GM06990 (cell line): ENCODE data around the gene INTS1.

Experiments
- DNase-seq: peaks from one replicate; pipeline ENCODE4 v3.0.0-alpha.2; 2011; ENCODE audit not compliant: insufficient read length; ENCODE audit errors: extremely low read depth
- H3K27me3 ChIP-seq: replicated peaks from 2 replicates; pipeline ENCODE4 v1.6.0; 2011; ENCODE audit warnings: low read length; ENCODE audit not compliant: control insufficient read depth, insufficient read depth
- H3K36me3 ChIP-seq: 2 replicates; pipeline ENCODE4 v1.5.1; 2011; ENCODE audit warnings: low read length; ENCODE audit not compliant: control insufficient read depth, insufficient read depth
- H3K4me3 ChIP-seq: replicated peaks from 2 replicates; pipeline ENCODE4 v1.5.1; 2011; ENCODE audit warnings: low read depth, mild to moderate bottlenecking, control low read depth, low read length
- TF ChIP-seq, protein P1 (sequence below): IDR thresholded peaks from 2 replicates; pipeline ENCODE4 v1.5.1; 2011; ENCODE audit warnings: low read length, control low read depth, mild to moderate bottlenecking, inconsistent platforms; ENCODE audit not compliant: insufficient read depth, poor library complexity, severe bottlenecking

The INTS1 gene

DNA sequence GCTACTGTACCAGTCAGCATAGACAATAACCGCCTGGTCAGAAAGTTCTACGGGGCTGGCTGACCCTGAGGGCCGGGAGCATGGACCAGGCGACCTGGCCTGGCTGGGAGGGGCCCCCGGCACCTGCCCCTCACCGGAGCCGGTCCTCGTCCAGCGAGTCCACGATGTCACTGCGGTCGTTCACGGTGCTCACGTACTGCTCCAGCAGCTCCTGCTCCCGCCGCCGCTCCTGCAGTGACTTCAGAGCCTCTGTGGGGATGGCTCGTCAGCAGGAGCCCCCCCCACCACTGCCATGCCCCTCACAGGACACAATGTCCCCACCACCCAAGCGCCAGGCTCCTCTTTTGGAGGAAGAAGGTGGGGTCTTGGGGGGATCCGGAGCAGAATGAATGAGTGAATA is 67.6 kb downstream of the INTS1 start:
- no peaks in the 10 kb centered on the region for H3K36me3 ChIP-seq
- no peak for DNase-seq
- no peak overlapping the region for H3K4me3 ChIP-seq
- TF ChIP-seq, protein P1, sequence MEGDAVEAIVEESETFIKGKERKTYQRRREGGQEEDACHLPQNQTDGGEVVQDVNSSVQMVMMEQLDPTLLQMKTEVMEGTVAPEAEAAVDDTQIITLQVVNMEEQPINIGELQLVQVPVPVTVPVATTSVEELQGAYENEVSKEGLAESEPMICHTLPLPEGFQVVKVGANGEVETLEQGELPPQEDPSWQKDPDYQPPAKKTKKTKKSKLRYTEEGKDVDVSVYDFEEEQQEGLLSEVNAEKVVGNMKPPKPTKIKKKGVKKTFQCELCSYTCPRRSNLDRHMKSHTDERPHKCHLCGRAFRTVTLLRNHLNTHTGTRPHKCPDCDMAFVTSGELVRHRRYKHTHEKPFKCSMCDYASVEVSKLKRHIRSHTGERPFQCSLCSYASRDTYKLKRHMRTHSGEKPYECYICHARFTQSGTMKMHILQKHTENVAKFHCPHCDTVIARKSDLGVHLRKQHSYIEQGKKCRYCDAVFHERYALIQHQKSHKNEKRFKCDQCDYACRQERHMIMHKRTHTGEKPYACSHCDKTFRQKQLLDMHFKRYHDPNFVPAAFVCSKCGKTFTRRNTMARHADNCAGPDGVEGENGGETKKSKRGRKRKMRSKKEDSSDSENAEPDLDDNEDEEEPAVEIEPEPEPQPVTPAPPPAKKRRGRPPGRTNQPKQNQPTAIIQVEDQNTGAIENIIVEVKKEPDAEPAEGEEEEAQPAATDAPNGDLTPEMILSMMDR, result no peak
- no peaks in the 10 kb centered on the region; the same call in 1 of the 2 replicates for H3K27me3 ChIP-seq

DNA sequence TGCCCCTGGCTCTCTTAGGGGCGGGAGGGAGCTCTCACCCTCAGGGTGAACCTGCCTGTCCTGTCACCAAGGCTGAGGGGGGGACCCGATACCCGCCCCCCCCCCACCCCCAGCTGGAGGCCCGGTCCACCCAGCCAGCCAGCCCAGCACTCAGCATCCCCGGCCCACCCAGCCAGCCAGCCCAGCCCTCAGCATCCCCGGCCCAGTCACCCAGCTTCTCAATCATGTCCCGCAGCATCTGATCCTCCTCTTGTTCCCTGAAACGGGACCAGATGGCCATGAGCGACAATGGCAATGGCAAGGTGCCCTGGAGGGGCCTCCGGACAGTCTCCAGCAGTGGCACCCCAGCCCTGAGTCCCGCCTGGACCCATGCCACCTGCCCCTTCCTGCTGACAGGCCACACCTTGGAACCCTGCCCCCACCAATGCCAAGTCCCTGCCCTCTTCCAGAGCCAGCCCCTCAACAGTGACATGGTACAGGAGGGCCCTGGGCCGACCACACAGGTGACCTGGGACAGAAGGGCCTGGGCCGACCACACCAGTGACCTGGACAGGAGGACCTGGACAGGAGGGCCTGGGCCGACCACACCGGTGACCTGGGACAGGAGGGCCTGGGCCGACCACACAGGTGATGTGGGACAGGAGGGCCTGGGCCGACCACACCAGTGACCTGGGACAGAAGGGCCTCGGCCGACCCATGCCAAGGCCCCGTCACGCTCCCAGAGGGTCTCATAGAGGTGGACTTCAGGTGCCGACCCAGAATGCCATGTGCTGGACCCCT is 69.1 kb downstream of the INTS1 start:
- no peaks in the 10 kb centered on the region; the same call in 1 of the 2 replicates for H3K27me3 ChIP-seq
- H3K4me3 ChIP-seq, result no peak overlapping the region
- TF ChIP-seq, protein P1, result no peak
- no peaks in the 10 kb centered on the region for H3K36me3 ChIP-seq
- DNase-seq, result no peak

DNA sequence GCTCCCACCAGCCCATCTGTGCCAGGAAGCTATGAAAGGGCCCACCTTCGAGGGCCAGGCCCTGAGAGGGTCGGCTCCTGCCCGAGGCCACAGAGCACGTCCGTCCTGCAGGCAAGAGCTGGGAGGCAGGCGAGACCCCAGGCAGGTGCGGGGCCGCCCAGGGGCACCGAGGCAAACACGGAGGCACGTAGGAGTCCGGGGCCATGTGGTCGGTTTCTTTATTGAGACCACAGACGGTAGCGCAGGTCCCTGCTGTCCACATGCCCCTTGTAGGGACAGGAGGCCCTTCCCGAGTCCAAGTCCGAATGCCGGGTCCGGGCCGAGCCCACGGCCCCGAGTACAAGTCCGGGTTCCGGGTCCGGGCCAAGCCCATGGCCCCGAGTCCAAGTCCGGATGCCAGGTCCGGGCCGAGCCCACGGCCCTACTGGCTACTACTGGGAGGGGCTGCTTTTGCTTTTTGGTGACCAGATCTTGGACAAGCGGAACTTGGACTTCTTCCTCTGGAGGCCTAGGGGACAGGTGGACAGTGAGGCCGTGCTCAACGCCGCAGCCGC is 69.9 kb downstream of the INTS1 start:
- Histone ChIP-seq H3K36me3 (no peaks in the 10 kb centered on the region), H3K27me3 (no peaks in the 10 kb centered on the region; the same call in 1 of the 2 replicates), H3K4me3 (no peak overlapping the region)
- DNase-seq, result no peak
- TF ChIP-seq, protein P1, result no peak

DNA sequence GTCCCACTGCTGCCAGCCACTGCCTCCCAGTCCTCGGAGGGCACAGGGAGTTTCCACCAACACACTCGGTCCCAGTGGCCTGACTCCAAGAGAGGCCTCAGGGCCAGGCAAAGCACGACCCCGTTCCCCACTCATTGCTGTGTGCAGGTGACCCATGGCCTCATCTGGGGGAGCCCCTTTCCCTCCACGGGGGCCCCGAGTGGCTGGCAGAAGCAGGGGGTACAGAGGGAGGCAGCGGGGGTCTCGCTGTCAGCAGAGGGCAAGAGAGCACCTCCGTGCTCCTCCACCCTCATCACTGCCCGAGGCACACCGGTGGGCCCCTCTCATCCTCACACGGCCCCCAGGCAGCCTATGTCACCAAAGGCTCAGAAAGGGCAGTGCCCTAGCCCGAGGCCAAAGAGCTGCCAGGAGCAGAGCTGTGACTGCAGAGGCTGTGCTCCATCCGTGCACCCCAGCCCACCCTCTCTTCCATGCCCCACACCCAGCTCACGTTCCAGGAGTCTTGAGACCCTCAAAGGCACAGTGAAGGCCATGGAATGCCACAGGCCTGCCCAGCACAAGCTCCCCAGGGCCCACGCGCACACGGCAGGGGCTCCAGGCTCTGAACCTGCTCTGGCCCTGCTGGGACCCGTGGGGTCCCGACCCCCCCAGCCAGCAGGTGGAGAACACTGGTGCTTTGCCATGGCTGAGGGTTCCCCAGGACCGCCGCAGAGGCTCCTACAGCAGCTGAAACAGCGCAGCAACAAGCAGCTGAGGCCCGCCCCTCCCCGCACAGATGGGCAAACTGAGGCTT is 70.9 kb downstream of the INTS1 start:
- H3K4me3 ChIP-seq, result no peak overlapping the region
- H3K27me3 ChIP-seq, result no peaks in the 10 kb centered on the region; the same call in 1 of the 2 replicates
- no peaks in the 10 kb centered on the region for H3K36me3 ChIP-seq
- TF ChIP-seq, protein P1, result no peak
- no peak for DNase-seq

DNA sequence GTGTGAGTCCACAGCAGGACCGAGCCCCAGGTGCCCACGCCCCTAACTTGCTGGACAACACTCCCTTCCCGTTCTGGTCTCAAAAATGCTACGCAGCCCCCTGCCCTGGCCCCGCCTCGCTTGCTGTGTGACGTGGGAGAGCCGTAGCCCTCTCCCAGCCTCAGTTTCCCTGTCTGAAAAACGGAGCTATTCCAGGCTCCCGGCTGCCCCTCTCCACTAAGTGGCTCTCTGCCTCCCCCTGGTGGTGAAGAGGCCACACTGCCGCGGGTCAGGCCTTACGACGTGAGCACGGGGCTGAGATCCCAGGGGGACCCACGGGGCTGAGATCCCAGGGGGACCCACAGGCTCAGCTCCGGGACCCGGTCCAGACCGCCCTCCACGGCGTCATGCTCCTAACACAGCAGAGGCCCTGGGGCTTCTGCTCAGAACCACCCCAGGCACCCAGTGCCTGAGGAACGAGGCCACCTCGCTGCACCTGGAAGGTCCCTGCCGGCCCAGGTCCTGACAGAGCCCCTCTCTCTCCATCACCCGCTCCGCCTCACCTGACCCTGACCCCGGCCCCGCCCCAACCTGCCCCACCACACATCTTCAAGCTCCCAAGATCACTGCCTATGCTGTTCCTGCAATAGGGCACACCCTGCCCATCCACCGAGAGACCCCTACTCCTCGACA is 71.6 kb downstream of the INTS1 start:
- H3K36me3 ChIP-seq, result no peaks in the 10 kb centered on the region
- TF ChIP-seq, protein P1, result peak; percentile 97
- no peak overlapping the region for H3K4me3 ChIP-seq
- peak; percentile 43 for DNase-seq
- no peaks in the 10 kb centered on the region; the same call in 1 of the 2 replicates for H3K27me3 ChIP-seq
